Thymus (tissue), 11 donors: ENCODE measurements around the gene CADPS2. TPM values are rescaled to one million over a fixed set of nuclear protein-coding genes. Genes with fewer than 3 reads are reported as not detected.

Experiments used
- DNase-seq, 9 donors: peaks; one replicate each; pipeline ENCODE4 v3.0.0-alpha.2; 2013; ENCODE audit warnings: low spot score in 9 of 9, low read depth in 6 of 9, missing footprints in 1 of 9
- H3K27ac ChIP-seq, 2 donors: one replicate each; pipeline ENCODE4 v1.5.1; 2013; ENCODE audit warnings: control low read depth in 1 of 2, low read depth in 1 of 2, low read length in 1 of 2, mild to moderate bottlenecking in 1 of 2, moderate library complexity in 1 of 2
- H3K27me3 ChIP-seq, 2 donors: one replicate each; pipeline ENCODE4 v1.5.1; 2013; ENCODE audit warnings: low read length in 1 of 2; ENCODE audit not compliant: control insufficient read depth in 2 of 2, insufficient read depth in 1 of 2
- H3K36me3 ChIP-seq, 2 donors: one replicate each; pipeline ENCODE4 v1.5.1; 2013; ENCODE audit warnings: low read length in 1 of 2, mild to moderate bottlenecking in 1 of 2, moderate library complexity in 1 of 2; ENCODE audit not compliant: control insufficient read depth in 2 of 2, insufficient read depth in 2 of 2
- H3K4me1 ChIP-seq, 2 donors: one replicate each; pipeline ENCODE4 v1.5.1; 2013; ENCODE audit warnings: low read length in 2 of 2; ENCODE audit not compliant: control insufficient read depth in 2 of 2, insufficient read depth in 2 of 2
- H3K4me3 ChIP-seq, 2 donors: one replicate each; pipeline ENCODE4 v1.5.1; 2013; ENCODE audit warnings: low read length in 2 of 2, control low read depth in 1 of 2, mild to moderate bottlenecking in 1 of 2
- H3K9me3 ChIP-seq, 2 donors: one replicate each; pipeline ENCODE4 v1.5.1; 2013; ENCODE audit warnings: low read length in 1 of 2, mild to moderate bottlenecking in 1 of 2; ENCODE audit not compliant: control insufficient read depth in 2 of 2, insufficient read depth in 1 of 2
- WGBS: extraction: QIAGEN DNeasy Blood & Tissue Kit; methylation state at CpG from one replicate; pipeline ENCODE4 v1.1.7; 2013; 5-methylcytosine and 5-hydroxymethylcytosine counted together
- polyA plus RNA-seq: library from polyadenylated mRNA; stranded (reverse); fragments of 200-250 nt; gene quantifications from one replicate; pipeline ENCODE4 v1.2.3, GENCODE V29; 2013
- total RNA-seq: library from RNA; stranded (reverse); fragments of 120-200 nt; gene quantifications from one replicate; pipeline ENCODE4 v1.2.4, GENCODE V29; 2013
- donor health status: healthy.

The CADPS2 gene
- total and polyA plus RNA-seq, 2 donors: 7.4 to 9.5 TPM

DNA sequence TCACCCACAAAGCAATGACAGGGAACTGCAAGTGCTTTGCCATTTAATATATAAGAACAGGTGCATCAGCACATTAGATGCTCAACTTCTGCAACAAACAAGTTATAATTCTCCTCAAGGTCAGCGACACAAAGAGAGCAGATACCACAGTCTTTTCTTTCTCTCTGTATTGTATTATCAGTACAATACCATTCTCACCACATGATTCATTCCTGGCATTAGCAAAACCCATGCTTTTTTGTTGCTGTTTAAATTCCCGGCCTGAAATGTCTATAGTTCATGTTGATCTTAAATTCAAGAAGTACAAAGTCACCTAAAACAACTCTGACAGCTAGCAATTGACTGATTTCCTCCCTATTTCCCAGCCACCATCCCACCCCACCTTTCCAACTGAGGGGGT lies 469.9 kb downstream of the CADPS2 start:
- no peaks in the 10 kb centered on the region for H3K4me1 ChIP-seq
- no peaks in the 10 kb centered on the region for H3K9me3 ChIP-seq
- no peak overlapping the region for H3K27ac ChIP-seq
- DNase-seq: no peak
- no peak overlapping the region for H3K4me3 ChIP-seq
- no peaks in the 10 kb centered on the region for H3K27me3 ChIP-seq
- WGBS: 67% methylated on average over 2 of the region's 2 CpGs
- H3K36me3 ChIP-seq: no peaks in the 10 kb centered on the region

DNA sequence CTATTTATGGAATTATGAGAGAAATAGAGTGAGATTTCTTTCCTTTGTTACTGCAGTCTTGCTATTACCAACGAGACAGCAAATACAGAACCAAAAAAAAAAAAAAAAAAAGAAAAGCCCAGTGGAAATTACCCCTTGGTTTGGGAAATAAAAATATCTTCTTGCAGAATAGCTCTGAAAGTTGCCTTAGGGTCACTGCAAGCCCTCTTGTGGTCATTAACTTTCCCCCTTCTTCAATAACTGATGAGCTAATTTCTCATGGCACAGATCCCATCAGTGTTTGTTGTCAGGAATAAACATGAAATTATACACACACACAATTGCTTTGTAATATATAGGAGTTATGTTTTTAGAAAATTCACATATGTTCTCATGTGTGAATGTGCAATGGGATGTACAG lies 470.8 kb downstream of the CADPS2 start:
- no peak overlapping the region for H3K27ac ChIP-seq
- no peaks in the 10 kb centered on the region for H3K36me3 ChIP-seq
- no peaks in the 10 kb centered on the region for H3K9me3 ChIP-seq
- DNase-seq: no peak
- 66% methylated on average over 1 of the region's 1 CpG for WGBS
- no peaks in the 10 kb centered on the region for H3K4me1 ChIP-seq
- H3K27me3 ChIP-seq: no peaks in the 10 kb centered on the region
- no peak overlapping the region for H3K4me3 ChIP-seq

DNA sequence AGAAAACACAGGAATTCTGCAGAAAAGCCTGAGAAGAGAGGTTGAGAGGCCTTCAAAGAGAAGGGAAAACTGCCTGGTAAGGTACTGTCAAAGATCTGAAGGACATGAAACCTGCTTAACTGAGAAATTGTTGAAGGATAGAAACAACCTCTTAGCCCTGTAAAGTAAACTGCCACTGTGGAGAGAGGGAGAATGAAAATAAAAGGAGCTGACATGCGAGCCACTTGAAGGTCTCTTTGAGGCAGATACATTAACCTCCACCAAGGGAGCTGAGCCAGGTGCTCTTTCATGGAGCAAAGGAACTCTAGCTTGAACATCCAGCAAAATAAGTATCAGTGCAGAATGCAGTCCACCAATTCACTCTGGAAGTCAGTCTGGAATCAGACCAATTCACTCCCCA lies 472.9 kb downstream of the CADPS2 start:
- no peaks in the 10 kb centered on the region for H3K36me3 ChIP-seq
- no peaks in the 10 kb centered on the region for H3K4me1 ChIP-seq
- no peaks in the 10 kb centered on the region for H3K9me3 ChIP-seq
- DNase-seq: no peak
- WGBS: 82% methylated on average over 1 of the region's 1 CpG
- H3K4me3 ChIP-seq: no peak overlapping the region
- H3K27me3 ChIP-seq: no peaks in the 10 kb centered on the region
- H3K27ac ChIP-seq: peak overlapping the region in 1 of 2 donors; percentile 31

DNA sequence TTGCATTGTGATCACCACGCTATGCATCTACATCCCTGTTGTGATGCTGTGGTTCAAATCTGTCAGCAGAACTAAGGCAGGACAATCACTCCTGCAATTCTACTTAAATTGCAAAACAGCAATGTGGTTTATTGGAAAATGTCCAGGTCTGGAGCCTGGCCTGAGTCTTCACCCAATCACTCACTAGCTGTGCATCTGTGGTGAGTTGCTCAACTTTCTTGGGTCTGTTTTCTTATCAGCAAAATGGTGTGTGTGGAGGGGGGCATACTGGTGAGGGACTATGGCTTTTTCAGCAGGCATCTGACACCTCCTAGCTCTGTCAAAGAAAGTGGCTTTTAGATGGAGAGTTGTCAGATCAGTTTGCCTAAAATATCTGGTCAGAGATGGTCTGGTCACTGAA lies 473.4 kb downstream of the CADPS2 start:
- no peaks in the 10 kb centered on the region for H3K4me1 ChIP-seq
- H3K27ac ChIP-seq: no peak overlapping the region
- no peaks in the 10 kb centered on the region for H3K27me3 ChIP-seq
- no peaks in the 10 kb centered on the region for H3K36me3 ChIP-seq
- WGBS: 92% methylated on average over 1 of the region's 1 CpG
- no peak for DNase-seq
- H3K9me3 ChIP-seq: no peaks in the 10 kb centered on the region
- H3K4me3 ChIP-seq: no peak overlapping the region

DNA sequence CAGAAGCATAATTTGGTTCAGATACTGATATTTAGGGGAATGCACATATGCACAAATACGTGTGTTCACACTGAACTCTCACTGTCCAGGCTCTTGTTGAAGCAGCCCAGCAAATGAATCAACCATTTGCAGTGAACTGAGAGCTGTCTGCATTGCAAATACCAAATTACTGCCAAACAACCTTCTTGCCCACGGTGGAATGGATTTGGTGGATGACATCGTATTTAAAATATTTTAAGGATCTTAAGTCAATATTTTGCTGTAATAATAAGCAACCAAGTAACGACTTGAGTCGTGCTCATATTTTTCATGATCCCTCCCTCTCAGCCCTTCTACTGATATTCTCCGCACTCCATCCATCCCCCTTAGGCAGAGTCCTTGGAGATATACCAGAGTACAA lies 473.8 kb downstream of the CADPS2 start:
- WGBS: 91% methylated on average over 6 of the region's 6 CpGs
- Histone ChIP-seq H3K9me3 (no peaks in the 10 kb centered on the region), H3K36me3 (no peaks in the 10 kb centered on the region), H3K4me1 (no peaks in the 10 kb centered on the region), H3K4me3 (no peak overlapping the region), H3K27ac (no peak overlapping the region), H3K27me3 (no peaks in the 10 kb centered on the region)
- DNase-seq: no peak

DNA sequence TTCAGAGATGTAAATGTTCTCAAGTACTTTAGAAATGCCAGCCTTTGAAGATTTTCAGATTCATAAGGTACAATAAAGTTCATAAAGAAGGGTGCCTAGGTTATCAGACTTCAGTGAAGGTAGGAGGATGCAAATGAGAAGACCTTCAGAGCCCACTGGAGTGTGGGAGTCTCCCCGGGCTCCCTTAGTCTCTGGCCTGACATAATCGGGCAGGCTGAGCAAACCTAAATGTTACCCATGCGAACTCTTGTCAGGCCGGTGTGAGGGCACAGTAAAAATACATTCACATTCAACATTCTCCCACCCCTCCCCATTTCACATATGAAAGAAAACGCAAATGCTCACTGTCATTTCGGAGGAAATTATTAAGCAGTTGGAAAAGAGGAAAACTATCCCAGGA lies 479.1 kb downstream of the CADPS2 start:
- Histone ChIP-seq H3K36me3 (no peaks in the 10 kb centered on the region), H3K4me3 (no peak overlapping the region)
- 81% methylated on average over 6 of the region's 6 CpGs for WGBS

DNA sequence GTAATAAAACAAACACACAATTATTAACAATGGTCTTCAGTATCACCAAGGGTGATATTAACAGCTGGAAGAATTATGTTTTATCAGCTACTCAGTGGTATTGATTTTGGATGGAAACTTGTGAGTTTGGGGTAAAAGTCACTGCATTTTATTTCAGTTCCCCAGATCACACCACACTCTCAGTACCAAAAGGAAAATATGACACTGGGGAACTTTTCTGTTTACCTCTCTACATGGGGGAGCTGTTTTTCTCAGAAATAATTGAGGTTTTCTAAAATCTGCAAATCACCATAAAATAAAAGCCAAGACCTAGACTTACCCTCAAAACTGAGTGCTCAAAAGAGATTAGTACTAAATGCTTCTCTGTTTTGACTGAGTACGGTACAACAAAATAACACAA lies 483.1 kb downstream of the CADPS2 start:
- 98% methylated on average over 1 of the region's 1 CpG for WGBS
- Histone ChIP-seq H3K36me3 (no peaks in the 10 kb centered on the region), H3K9me3 (peaks cover 0 to 2% of the 10 kb centered on the region in 2 donors), H3K27me3 (no peaks in the 10 kb centered on the region), H3K4me1 (no peaks in the 10 kb centered on the region), H3K27ac (no peak overlapping the region), H3K4me3 (no peak overlapping the region)
- no peak for DNase-seq

More for the DNA sequence above, 479.1 kb downstream of the CADPS2 start:
- Histone ChIP-seq H3K4me1 (no peaks in the 10 kb centered on the region), H3K27me3 (no peaks in the 10 kb centered on the region), H3K27ac (no peak overlapping the region), H3K9me3 (peaks cover 0 to 2% of the 10 kb centered on the region in 2 donors)
- no peak for DNase-seq

DNA sequence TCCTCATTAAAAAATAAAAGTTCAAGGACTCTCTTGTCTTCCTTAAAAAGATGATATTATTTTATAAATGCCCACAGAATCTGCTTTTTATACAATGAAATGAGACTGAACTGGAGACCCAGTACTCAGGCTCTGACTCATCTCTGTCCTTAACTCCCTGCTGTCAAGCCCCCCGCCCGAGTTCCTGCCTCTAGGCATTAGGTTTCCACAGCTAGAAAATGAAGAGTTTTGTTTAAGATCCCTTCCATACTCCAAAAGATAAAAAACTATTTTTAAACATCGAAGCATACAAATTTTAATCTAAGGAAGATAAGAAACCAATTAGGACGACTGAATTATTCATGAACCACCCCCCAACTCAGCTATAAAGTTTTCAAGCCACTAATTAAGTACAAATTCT lies 484.0 kb downstream of the CADPS2 start:
- H3K36me3 ChIP-seq: no peaks in the 10 kb centered on the region
- no peak for DNase-seq
- no peak overlapping the region for H3K27ac ChIP-seq
- peaks cover 0 to 2% of the 10 kb centered on the region in 2 donors for H3K9me3 ChIP-seq
- H3K27me3 ChIP-seq: no peaks in the 10 kb centered on the region
- H3K4me1 ChIP-seq: no peaks in the 10 kb centered on the region
- 60% methylated on average over 4 of the region's 4 CpGs for WGBS
- H3K4me3 ChIP-seq: no peak overlapping the region

DNA sequence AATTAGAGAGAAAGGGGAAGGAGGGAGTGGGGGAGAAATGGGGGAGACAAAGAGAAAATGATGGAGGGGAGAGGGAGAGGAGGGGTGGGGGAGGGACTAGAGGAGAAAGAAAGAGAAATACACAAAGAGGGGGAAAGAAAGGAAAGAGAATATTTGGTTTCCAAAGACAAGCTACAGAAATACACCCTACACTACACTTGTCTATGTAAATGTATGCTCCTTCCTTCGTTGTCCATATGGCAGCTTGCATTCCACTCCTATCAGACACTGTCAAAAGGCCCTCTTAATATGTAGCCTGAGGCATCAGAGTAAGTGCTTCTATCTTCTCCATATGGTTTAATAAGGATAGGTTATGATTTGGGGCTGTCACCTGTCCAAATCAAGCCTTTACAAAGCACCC lies 488.9 kb downstream of the CADPS2 start:
- Histone ChIP-seq H3K4me1 (no peaks in the 10 kb centered on the region), H3K27ac (no peak overlapping the region), H3K4me3 (no peak overlapping the region), H3K9me3 (no peaks in the 10 kb centered on the region), H3K27me3 (no peaks in the 10 kb centered on the region), H3K36me3 (no peaks in the 10 kb centered on the region)
- DNase-seq: no peak
- 69% methylated on average over 1 of the region's 1 CpG for WGBS

DNA sequence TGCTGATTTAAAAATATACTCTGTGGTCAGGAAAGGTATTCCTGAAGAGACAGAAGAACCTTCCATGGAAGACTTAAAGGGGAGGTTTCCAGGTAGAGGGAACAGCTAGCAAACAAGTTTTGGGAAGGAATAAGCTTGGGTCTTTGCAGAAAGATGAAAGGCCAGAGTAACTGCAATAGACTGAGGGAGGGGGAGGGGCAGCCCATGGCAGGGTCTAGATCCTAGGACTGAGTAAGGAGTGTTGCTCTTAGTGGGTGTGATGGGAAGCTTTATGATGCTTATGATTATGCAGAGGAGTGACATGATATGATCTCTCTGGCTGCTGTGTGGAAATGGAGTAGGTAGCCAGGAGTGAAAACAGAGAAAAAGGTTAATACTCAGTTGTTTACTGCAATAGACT lies 491.7 kb downstream of the CADPS2 start:
- Histone ChIP-seq H3K4me3 (no peak overlapping the region), H3K9me3 (no peaks in the 10 kb centered on the region), H3K36me3 (no peaks in the 10 kb centered on the region), H3K27me3 (no peaks in the 10 kb centered on the region), H3K27ac (no peak overlapping the region), H3K4me1 (no peaks in the 10 kb centered on the region)
- DNase-seq: no peak
